Thymus (tissue), 11 donors: ENCODE data around the gene SUN5. TPM values are rescaled to one million over a fixed set of nuclear protein-coding genes. Genes with fewer than 3 reads are reported as not detected.
A peak's percentile ranks its signal among the peaks of the same experiment; 100 is the strongest.

Experiments used
- DNase-seq, 9 donors: peaks; one replicate each; pipeline ENCODE4 v3.0.0-alpha.2; 2013; ENCODE audit warnings: low spot score in 9 of 9, low read depth in 6 of 9, missing footprints in 1 of 9
- H3K27ac ChIP-seq, 2 donors: one replicate each; pipeline ENCODE4 v1.5.1; 2013; ENCODE audit warnings: control low read depth in 1 of 2, low read depth in 1 of 2, low read length in 1 of 2, mild to moderate bottlenecking in 1 of 2, moderate library complexity in 1 of 2
- H3K27me3 ChIP-seq, 2 donors: one replicate each; pipeline ENCODE4 v1.5.1; 2013; ENCODE audit warnings: low read length in 1 of 2; ENCODE audit not compliant: control insufficient read depth in 2 of 2, insufficient read depth in 1 of 2
- H3K36me3 ChIP-seq, 2 donors: one replicate each; pipeline ENCODE4 v1.5.1; 2013; ENCODE audit warnings: low read length in 1 of 2, mild to moderate bottlenecking in 1 of 2, moderate library complexity in 1 of 2; ENCODE audit not compliant: control insufficient read depth in 2 of 2, insufficient read depth in 2 of 2
- H3K4me1 ChIP-seq, 2 donors: one replicate each; pipeline ENCODE4 v1.5.1; 2013; ENCODE audit warnings: low read length in 2 of 2; ENCODE audit not compliant: control insufficient read depth in 2 of 2, insufficient read depth in 2 of 2
- H3K4me3 ChIP-seq, 2 donors: one replicate each; pipeline ENCODE4 v1.5.1; 2013; ENCODE audit warnings: low read length in 2 of 2, control low read depth in 1 of 2, mild to moderate bottlenecking in 1 of 2
- H3K9me3 ChIP-seq, 2 donors: one replicate each; pipeline ENCODE4 v1.5.1; 2013; ENCODE audit warnings: low read length in 1 of 2, mild to moderate bottlenecking in 1 of 2; ENCODE audit not compliant: control insufficient read depth in 2 of 2, insufficient read depth in 1 of 2
- WGBS: extraction: QIAGEN DNeasy Blood & Tissue Kit; methylation state at CpG from one replicate; pipeline ENCODE4 v1.1.7; 2013; 5-methylcytosine and 5-hydroxymethylcytosine counted together
- polyA plus RNA-seq: library from polyadenylated mRNA; stranded (reverse); fragments of 200-250 nt; gene quantifications from one replicate; pipeline ENCODE4 v1.2.3, GENCODE V29; 2013
- total RNA-seq: library from RNA; stranded (reverse); fragments of 120-200 nt; gene quantifications from one replicate; pipeline ENCODE4 v1.2.4, GENCODE V29; 2013
- donor health status: healthy.

SUN5 gene
- total and polyA plus RNA-seq, 2 donors = not detected

- H3K9me3 ChIP-seq = peaks cover 1 to 9% of the 10 kb centered on the region in 2 donors
- no peak for DNase-seq
- peaks cover 0 to 2% of the 10 kb centered on the region in 2 donors for H3K4me1 ChIP-seq
- no peaks in the 10 kb centered on the region for H3K36me3 ChIP-seq
- WGBS = 93% methylated on average over 19 of the region's 19 CpGs
- no peaks in the 10 kb centered on the region for H3K27me3 ChIP-seq
- H3K4me3 ChIP-seq = no peak overlapping the region
- no peak overlapping the region for H3K27ac ChIP-seq
Observed at GRCh38 chr20:33009214-33010132, 5.2 kb upstream of the SUN5 start.

GRCh38 chr20:33008336-33009213 lies 4.3 kb upstream of the SUN5 start:
- Histone ChIP-seq H3K4me3 (no peak overlapping the region), H3K36me3 (no peaks in the 10 kb centered on the region), H3K4me1 (peaks cover 0 to 2% of the 10 kb centered on the region in 2 donors), H3K27me3 (no peaks in the 10 kb centered on the region), H3K27ac (no peak overlapping the region), H3K9me3 (peaks cover 1 to 10% of the 10 kb centered on the region in 2 donors)
- WGBS = 93% methylated on average over 23 of the region's 23 CpGs
- no peak for DNase-seq

GRCh38 chr20:33007376-33008335 lies 3.4 kb upstream of the SUN5 start, which contains the start of gene BPIFB2:
Gene BPIFB2 (plus strand): TSS chr20:33007704. CDS start chr20:33008575, 871 bp downstream.
- Histone ChIP-seq H3K4me3 (no peak within 1 kb of the TSS), H3K27me3 (no peaks in the 10 kb centered on the region), H3K36me3 (no peaks in the 10 kb centered on the region), H3K9me3 (peaks cover 1 to 10% of the 10 kb centered on the region in 2 donors), H3K4me1 (peaks cover 0 to 2% of the 10 kb centered on the region in 2 donors), H3K27ac (no peak within 1 kb of the TSS)
- DNase-seq = no peak
- 95% methylated on average over 11 of the region's 11 CpGs for WGBS

- Histone ChIP-seq H3K4me3 (no peak overlapping the region), H3K36me3 (no peaks in the 10 kb centered on the region), H3K4me1 (peaks cover 0 to 2% of the 10 kb centered on the region in 2 donors), H3K27ac (no peak overlapping the region), H3K9me3 (peaks cover 1 to 10% of the 10 kb centered on the region in 2 donors), H3K27me3 (no peaks in the 10 kb centered on the region)
- 97% methylated on average over 8 of the region's 8 CpGs for WGBS
- no peak for DNase-seq
Observed at GRCh38 chr20:33006776-33007375, 2.6 kb upstream of the SUN5 start.

- Histone ChIP-seq H3K27me3 (no peaks in the 10 kb centered on the region), H3K4me3 (no peak overlapping the region), H3K27ac (no peak overlapping the region), H3K36me3 (no peaks in the 10 kb centered on the region), H3K9me3 (peaks cover 1 to 10% of the 10 kb centered on the region in 2 donors), H3K4me1 (peaks cover 0 to 2% of the 10 kb centered on the region in 2 donors)
- 91% methylated on average over 8 of the region's 8 CpGs for WGBS
- no peak for DNase-seq
Observed at GRCh38 chr20:33005908-33006775, 1.9 kb upstream of the SUN5 start.

GRCh38 chr20:33005132-33005566 lies 916 bp upstream of the SUN5 start:
- H3K4me3 ChIP-seq = no peak overlapping the region

GRCh38 chr20:33002087-33002808 lies 2.0 kb downstream of the SUN5 start:
- no peaks in the 10 kb centered on the region for H3K36me3 ChIP-seq
- H3K9me3 ChIP-seq = peaks cover 1 to 10% of the 10 kb centered on the region in 2 donors
- H3K27ac ChIP-seq = no peak overlapping the region
- no peak overlapping the region for H3K4me3 ChIP-seq
- 99% methylated on average over 7 of the region's 7 CpGs for WGBS
- DNase-seq = no peak
- H3K4me1 ChIP-seq = peaks cover 0 to 2% of the 10 kb centered on the region in 2 donors
- H3K27me3 ChIP-seq = no peaks in the 10 kb centered on the region

More at GRCh38 chr20:33005132-33005566, 916 bp upstream of the SUN5 start:
- Histone ChIP-seq H3K4me1 (peaks cover 0 to 2% of the 10 kb centered on the region in 2 donors), H3K27ac (no peak overlapping the region), H3K9me3 (peaks cover 1 to 10% of the 10 kb centered on the region in 2 donors), H3K36me3 (no peaks in the 10 kb centered on the region), H3K27me3 (no peaks in the 10 kb centered on the region)
- 74% methylated on average over 4 of the region's 4 CpGs for WGBS
- peak in 1 of 9 donors; percentile 51 for DNase-seq
